GM12872 (cell line): Measurements from ENCODE around the gene ITLN2.

Experiments used
- CTCF ChIP-seq: IDR thresholded peaks from 3 replicates; pipeline ENCODE4 v1.5.1; 2011; ENCODE audit warnings: low read depth, mild to moderate bottlenecking, low read length, moderate library complexity; ENCODE audit not compliant: insufficient read depth

ITLN2 gene

GRCh38 chr1:160951443-160952128 lies 3.0 kb downstream of the ITLN2 start:
- TF ChIP-seq CTCF = peak; percentile 94

GRCh38 chr1:160950657-160951056 lies 4.0 kb downstream of the ITLN2 start:
- no peak for TF ChIP-seq CTCF

- no peak for TF ChIP-seq CTCF
Measured at GRCh38 chr1:160949881-160950280, 4.7 kb downstream of the ITLN2 start.

- no peak for TF ChIP-seq CTCF
Measured at GRCh38 chr1:160945079-160945478, 9.5 kb downstream of the ITLN2 start.

GRCh38 chr1:160942926-160943325 lies 11.7 kb downstream of the ITLN2 start:
- peak; percentile 36; the same call in 2 of the 3 replicates for TF ChIP-seq CTCF

- no peak for TF ChIP-seq CTCF
Measured at GRCh38 chr1:160935527-160936258, 18.9 kb downstream of the ITLN2 start.

- TF ChIP-seq CTCF = no peak
Measured at GRCh38 chr1:160925652-160926244, 28.9 kb downstream of the ITLN2 start.
